Effector memory CD8-positive, alpha-beta T cell (primary cell): ENCODE results near the gene ZDHHC20.
A peak's percentile ranks its signal among the peaks of the same experiment; 100 is the strongest.

Experiments used
- ATAC-seq: fragments of 150-1000 bp; cut with Tn5 transposase; replicated peaks from 2 replicates; pipeline ENCODE4 v1.10.0; 2021; ENCODE audit warnings: mild to moderate bottlenecking, moderate library complexity
- DNase-seq, 3 experiments: peaks; one replicate each; pipeline ENCODE4 v3.0.0; 2021
- H3K27ac Mint-ChIP-seq, 2 donors: one replicate each; pipeline ENCODE4 v1.8.0; 2022; ENCODE audit warnings: mild to moderate bottlenecking in 2 of 2, mixed read lengths in 2 of 2, moderate library complexity in 2 of 2
- H3K27me3 Mint-ChIP-seq, 2 donors: one replicate each; pipeline ENCODE4 v1.8.0; 2022; ENCODE audit warnings: mixed read lengths in 2 of 2
- H3K36me3 Mint-ChIP-seq: one replicate; pipeline ENCODE4 v1.8.0; 2022; ENCODE audit warnings: mild to moderate bottlenecking, moderate library complexity, mixed read lengths; ENCODE audit not compliant: insufficient read depth
- H3K4me1 Mint-ChIP-seq, 2 donors: one replicate each; pipeline ENCODE4 v1.8.0; 2022; ENCODE audit warnings: low read depth in 2 of 2, mixed read lengths in 2 of 2
- H3K4me3 Mint-ChIP-seq, 2 donors: one replicate each; pipeline ENCODE4 v1.8.0; 2022; ENCODE audit warnings: mild to moderate bottlenecking in 2 of 2, mixed read lengths in 2 of 2, moderate library complexity in 2 of 2
- H3K9me3 Mint-ChIP-seq, 2 donors: one replicate each; pipeline ENCODE4 v1.8.0; 2022; ENCODE audit warnings: mixed read lengths in 2 of 2

Gene ZDHHC20

DNA sequence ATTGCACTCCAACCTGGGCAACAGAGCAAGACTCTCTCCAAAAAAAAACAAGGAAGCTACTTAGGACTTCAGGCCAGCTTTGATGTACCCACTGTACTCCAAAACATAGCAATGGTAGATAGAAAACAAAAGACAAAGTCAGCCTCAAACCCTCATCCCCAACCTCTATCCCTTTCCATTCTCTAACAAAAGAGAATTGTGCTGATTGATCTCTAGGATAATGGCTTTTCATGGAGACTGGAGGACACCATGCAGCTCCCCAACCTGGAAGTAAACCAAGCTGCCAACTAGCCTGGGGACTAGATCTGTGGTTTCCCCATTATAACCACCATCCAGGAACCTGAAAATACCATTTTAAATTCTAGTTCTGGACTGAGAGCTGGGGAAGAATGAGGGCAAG, 4.3 kb upstream of the ZDHHC20 start:
- H3K27ac Mint-ChIP-seq: no peak overlapping the region
- H3K27me3 Mint-ChIP-seq: no peaks in the 10 kb centered on the region
- H3K4me1 Mint-ChIP-seq: peaks cover 4 to 8% of the 10 kb centered on the region in 2 donors
- DNase-seq: no peak
- H3K9me3 Mint-ChIP-seq: no peaks in the 10 kb centered on the region
- peaks cover 11% of the 10 kb centered on the region for H3K36me3 Mint-ChIP-seq
- ATAC-seq: no peak
- no peak overlapping the region for H3K4me3 Mint-ChIP-seq

DNA sequence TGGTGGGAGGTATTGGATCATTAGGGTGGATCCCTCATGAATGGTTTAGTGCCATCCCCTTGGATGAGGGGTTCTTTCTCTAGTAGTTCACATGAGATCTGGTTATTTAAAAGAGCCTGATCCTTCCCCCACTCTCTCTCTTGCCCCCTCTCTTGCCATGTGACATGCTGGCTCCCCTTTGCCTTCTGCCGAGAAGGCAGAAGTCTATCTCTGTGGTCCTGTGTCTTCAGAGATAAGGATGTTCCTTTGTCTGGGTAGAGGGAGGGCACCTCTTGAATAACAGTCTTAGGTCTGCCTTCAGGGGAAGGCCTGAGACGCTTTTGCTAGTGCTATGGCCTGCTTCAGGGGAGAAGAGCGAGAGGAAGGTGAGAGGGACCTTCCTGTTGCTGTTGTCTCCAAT, 2.0 kb upstream of the ZDHHC20 start:
- no peak overlapping the region for H3K27ac Mint-ChIP-seq
- H3K36me3 Mint-ChIP-seq: peaks cover 16% of the 10 kb centered on the region
- no peaks in the 10 kb centered on the region for H3K9me3 Mint-ChIP-seq
- no peak for DNase-seq
- H3K27me3 Mint-ChIP-seq: no peaks in the 10 kb centered on the region
- ATAC-seq: no peak
- H3K4me1 Mint-ChIP-seq: peaks cover 19 to 25% of the 10 kb centered on the region in 2 donors
- H3K4me3 Mint-ChIP-seq: no peak overlapping the region

DNA sequence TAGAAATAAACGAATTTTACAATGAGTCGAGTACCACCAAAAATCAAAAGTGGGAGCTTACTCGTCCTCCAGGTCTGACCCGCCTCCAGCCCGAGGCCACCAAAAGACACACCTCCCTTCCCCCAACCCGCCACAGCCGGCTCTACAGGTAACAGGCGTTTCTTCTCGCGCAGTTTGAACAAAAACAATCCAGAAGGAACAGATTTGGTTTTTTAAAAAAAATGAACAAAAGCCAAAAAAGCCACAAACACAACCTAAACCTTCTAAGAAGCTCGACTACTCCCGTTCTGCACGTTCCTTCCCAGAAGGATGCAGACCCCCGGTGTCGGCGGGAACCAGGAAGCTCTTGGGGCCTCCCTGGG, 671 bp downstream of the ZDHHC20 start:
- Mint-ChIP-seq H3K27me3 (no peaks in the 10 kb centered on the region), H3K36me3 (peaks cover 16% of the 10 kb centered on the region), H3K4me1 (peaks cover 28 to 38% of the 10 kb centered on the region in 2 donors), H3K4me3 (peak overlapping the region; percentile 93 to 96), H3K27ac (peak overlapping the region; percentile 89 to 92), H3K9me3 (no peaks in the 10 kb centered on the region)
- peak; percentile 14 for ATAC-seq
- peak; percentile 25 to 27 (median 26) for DNase-seq

DNA sequence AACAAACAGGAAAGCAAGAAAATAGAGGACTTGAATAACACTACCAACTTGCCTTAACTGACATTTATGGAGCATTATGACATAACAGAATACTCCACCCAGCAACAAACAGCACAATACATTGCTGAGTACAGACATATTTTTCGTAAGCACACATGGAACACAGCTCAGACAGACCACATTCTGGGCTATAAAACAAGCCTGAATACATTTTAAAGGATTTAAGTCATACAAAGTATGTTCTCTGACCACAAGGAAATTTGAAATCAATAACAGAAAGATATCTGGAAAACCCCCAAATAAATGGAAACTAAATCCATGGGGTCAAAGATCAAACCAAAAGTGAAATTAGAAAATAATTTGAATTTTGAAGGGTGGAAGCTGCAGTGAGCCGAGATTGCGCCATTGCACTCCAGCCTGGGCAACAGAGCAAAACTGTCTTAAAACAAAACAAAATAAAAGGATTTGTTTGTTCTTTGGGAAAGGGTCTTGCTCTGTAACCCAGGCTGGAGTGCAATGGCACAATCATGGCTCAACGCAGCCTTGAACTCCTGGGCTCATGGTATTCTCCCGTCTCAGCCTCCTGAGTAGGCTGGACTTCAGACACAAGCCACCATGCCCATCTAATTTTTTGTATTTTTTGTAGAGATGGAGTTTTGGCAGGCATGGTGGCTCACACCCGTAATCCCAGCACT, 5.6 kb downstream of the ZDHHC20 start:
- Mint-ChIP-seq H3K36me3 (peaks cover 6% of the 10 kb centered on the region), H3K27me3 (no peaks in the 10 kb centered on the region), H3K27ac (no peak overlapping the region), H3K4me3 (no peak overlapping the region), H3K4me1 (peaks cover 40 to 61% of the 10 kb centered on the region in 2 donors), H3K9me3 (no peaks in the 10 kb centered on the region)
- DNase-seq (no peak), ATAC-seq (no peak)

DNA sequence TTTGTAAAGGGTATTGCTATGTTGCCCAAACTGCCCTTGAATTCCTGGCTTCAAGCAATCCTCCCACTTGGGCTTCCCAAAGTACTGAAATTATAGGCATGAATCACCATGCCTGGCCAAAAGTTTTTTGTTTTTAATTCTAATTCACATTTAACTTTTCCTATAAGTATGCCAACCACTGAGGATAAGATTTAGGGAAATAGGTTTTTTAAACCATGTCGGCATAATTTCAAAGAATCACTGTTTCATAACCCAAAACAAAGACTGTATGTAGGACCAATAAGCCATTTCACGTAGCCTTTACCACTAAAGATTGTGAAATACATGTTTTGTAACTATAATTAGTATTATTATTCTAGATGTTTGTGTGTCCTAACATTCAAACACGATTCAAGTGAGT, 8.2 kb downstream of the ZDHHC20 start:
- ATAC-seq (no peak), DNase-seq (no peak)
- H3K27me3 Mint-ChIP-seq: no peaks in the 10 kb centered on the region
- H3K4me1 Mint-ChIP-seq: peaks cover 33 to 53% of the 10 kb centered on the region in 2 donors
- H3K36me3 Mint-ChIP-seq: peaks cover 9% of the 10 kb centered on the region
- H3K27ac Mint-ChIP-seq: no peak overlapping the region
- no peaks in the 10 kb centered on the region for H3K9me3 Mint-ChIP-seq
- no peak overlapping the region for H3K4me3 Mint-ChIP-seq

DNA sequence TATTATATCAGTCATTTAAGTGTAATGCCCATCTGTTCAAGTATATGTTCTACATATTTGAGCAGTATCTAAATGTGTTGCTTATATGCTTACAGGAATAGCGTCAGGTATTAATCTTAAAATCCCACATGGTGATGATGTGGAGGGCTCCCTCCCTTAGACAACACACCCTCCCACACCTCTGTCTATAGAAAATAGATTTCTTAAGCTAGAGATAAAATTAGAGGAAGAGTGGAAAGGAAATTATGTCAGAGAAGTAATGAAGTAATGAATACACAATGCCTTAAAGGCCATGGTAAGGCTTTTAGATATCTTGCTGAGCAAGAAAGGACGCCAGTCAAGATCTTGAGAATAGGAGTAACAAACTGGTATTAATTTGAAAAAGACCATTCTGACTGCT, 12.4 kb downstream of the ZDHHC20 start:
- peak overlapping the region in 1 of 2 donors; percentile 52 for H3K4me3 Mint-ChIP-seq
- no peak overlapping the region for H3K27ac Mint-ChIP-seq
- no peak for ATAC-seq

DNA sequence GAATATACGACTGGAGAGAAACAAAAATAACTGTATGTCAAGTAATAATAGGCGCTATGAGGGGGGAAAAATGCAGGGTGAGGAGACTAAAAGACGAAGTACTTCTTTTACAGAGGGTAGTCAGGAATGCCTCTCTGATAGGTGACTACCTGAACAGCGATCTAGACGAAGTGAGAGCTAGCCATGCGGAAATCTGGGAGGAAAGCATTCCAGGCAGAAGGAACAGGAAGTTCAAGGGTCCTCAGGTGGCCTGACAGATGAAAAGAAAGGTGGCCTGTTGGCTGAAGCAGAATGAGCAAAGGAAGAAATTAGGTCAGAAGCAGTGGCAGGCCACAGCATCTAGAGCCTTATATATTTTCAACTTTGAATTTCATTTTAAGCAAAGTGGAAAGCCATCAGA, 13.3 kb downstream of the ZDHHC20 start:
- DNase-seq: no peak
- H3K36me3 Mint-ChIP-seq: peaks cover 18% of the 10 kb centered on the region
- no peak overlapping the region for H3K4me3 Mint-ChIP-seq
- no peaks in the 10 kb centered on the region for H3K27me3 Mint-ChIP-seq
- no peak for ATAC-seq
- no peaks in the 10 kb centered on the region for H3K9me3 Mint-ChIP-seq
- H3K27ac Mint-ChIP-seq: no peak overlapping the region
- H3K4me1 Mint-ChIP-seq: peaks cover 33 to 57% of the 10 kb centered on the region in 2 donors

More for the DNA sequence above, 12.4 kb downstream of the ZDHHC20 start:
- peaks cover 33 to 55% of the 10 kb centered on the region in 2 donors for H3K4me1 Mint-ChIP-seq
- no peaks in the 10 kb centered on the region for H3K9me3 Mint-ChIP-seq
- peaks cover 18% of the 10 kb centered on the region for H3K36me3 Mint-ChIP-seq
- no peak for DNase-seq
- H3K27me3 Mint-ChIP-seq: no peaks in the 10 kb centered on the region

DNA sequence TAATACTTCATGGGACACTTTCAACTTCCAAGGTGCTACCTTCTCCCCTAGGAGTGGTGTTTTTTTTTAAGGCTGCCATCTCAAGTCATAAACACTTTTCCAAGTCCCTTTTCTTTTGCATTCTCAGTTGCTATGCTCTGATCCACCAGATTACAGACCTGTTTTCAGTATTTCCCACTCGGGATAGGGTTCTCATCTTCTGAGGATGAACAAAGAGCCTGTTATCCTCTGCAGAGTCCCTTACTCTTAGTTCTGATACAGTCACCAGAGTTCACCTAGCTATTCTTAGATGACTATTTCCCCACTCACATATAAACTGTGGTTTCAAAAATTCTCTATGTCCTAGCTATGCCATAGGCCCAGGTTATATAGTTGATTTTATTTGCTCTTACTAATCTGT, 15.9 kb downstream of the ZDHHC20 start:
- Mint-ChIP-seq H3K4me1 (peaks cover 33 to 62% of the 10 kb centered on the region in 2 donors), H3K9me3 (no peaks in the 10 kb centered on the region), H3K27me3 (no peaks in the 10 kb centered on the region), H3K4me3 (no peak overlapping the region), H3K27ac (peak overlapping the region in 1 of 2 donors; percentile 78), H3K36me3 (peaks cover 22% of the 10 kb centered on the region)
- ATAC-seq: no peak
- DNase-seq: no peak

DNA sequence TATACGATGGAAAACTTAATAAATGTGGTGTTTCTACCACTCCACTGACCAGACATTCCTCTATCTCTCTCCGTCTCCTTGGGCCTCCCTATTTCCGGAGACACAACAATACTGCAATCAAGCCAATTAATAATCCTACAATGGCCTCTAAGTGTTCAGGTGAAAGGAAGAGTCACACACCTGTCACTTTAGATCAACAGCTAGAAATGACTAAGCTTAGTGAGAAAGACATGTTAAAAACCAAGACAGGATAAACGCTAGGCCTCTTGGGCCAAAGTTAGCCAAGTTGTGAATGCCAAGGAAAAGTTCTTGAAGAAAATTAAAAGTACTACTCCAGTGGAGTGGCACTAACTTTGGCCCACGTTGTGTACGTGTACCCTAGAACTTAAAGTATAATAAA, 22.5 kb downstream of the ZDHHC20 start:
- Mint-ChIP-seq H3K36me3 (peaks cover 4% of the 10 kb centered on the region), H3K4me3 (peak overlapping the region; percentile 7 to 11), H3K27me3 (no peaks in the 10 kb centered on the region), H3K27ac (peak overlapping the region; percentile 45 to 82), H3K9me3 (no peaks in the 10 kb centered on the region), H3K4me1 (peaks cover 30 to 53% of the 10 kb centered on the region in 2 donors)
- no peak for ATAC-seq
- DNase-seq: no peak

DNA sequence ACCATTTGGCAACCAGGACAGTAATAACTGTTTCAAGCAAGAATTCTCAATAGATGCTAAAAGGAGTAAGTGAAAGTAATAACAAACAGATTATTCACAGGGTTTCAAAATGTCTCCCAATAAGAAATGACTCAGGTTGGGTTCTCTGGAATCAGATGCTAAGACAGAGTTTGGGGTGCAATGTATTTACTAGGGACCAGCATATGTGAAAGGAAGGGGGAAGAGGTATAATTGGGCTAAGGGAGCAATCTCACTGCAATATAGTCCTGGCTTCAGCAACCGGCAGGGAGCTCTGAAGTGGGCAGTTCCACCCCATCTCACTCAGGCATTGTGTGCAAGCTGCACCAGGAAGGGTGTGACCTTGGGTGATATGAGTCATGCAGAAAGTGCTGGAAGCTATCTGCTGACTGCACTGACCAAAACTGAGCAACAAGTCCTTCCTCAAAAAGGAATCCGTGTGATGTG, 23.4 kb downstream of the ZDHHC20 start:
- Mint-ChIP-seq H3K4me1 (peaks cover 30 to 53% of the 10 kb centered on the region in 2 donors), H3K27ac (peak overlapping the region; percentile 45 to 82), H3K36me3 (peaks cover 4% of the 10 kb centered on the region), H3K4me3 (peak overlapping the region; percentile 46 to 53), H3K27me3 (no peaks in the 10 kb centered on the region), H3K9me3 (no peaks in the 10 kb centered on the region)
- ATAC-seq (peak; percentile 97), DNase-seq (peak; percentile 10 to 29 (median 22))

DNA sequence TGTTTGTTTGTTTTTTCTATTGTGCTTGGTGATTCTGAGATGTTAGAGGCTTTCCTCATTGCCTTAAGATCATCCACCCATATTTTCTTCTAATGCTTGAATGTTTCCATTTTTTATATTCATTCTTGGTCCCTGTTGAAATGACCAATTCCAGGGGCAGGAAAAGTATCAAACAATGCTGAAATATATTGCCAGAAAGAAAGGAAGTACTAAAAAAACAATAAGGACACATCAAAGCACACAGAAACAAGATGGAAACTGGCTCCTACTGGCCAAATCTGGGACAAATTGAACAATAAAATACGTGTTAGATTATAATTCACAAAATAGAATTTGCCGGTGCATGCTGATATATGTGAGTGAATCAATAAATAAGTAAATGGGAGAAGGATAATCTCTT, 23.9 kb downstream of the ZDHHC20 start:
- Mint-ChIP-seq H3K36me3 (peaks cover 4% of the 10 kb centered on the region), H3K27ac (peak overlapping the region in 1 of 2 donors; percentile 45), H3K4me3 (peak overlapping the region; percentile 46 to 53), H3K27me3 (no peaks in the 10 kb centered on the region), H3K4me1 (peaks cover 30 to 57% of the 10 kb centered on the region in 2 donors), H3K9me3 (peaks cover 0 to under 1% of the 10 kb centered on the region in 2 donors)
- DNase-seq (no peak), ATAC-seq (no peak)

DNA sequence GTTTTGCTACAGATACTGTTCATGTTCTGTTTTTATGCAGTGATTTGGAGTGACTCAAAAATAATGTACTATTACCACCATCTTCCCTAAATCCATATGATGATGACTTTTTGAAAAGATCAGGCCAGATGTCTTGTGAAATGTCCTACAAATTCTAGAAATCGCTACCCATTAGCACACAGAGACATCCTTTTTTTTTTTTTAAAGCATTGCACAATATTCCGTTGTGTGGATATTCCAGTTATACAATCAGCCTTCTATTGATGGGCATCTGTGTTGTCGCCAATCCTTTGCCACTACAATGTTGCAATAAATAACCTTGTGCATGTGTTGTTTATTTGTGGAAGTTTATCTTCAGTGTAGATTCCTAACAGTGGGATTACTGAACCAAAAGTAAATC, 24.5 kb downstream of the ZDHHC20 start:
- Mint-ChIP-seq H3K9me3 (peaks cover 0 to 6% of the 10 kb centered on the region in 2 donors), H3K4me3 (no peak overlapping the region), H3K4me1 (peaks cover 30 to 57% of the 10 kb centered on the region in 2 donors), H3K36me3 (no peaks in the 10 kb centered on the region), H3K27ac (no peak overlapping the region), H3K27me3 (no peaks in the 10 kb centered on the region)
- ATAC-seq (no peak), DNase-seq (no peak)

DNA sequence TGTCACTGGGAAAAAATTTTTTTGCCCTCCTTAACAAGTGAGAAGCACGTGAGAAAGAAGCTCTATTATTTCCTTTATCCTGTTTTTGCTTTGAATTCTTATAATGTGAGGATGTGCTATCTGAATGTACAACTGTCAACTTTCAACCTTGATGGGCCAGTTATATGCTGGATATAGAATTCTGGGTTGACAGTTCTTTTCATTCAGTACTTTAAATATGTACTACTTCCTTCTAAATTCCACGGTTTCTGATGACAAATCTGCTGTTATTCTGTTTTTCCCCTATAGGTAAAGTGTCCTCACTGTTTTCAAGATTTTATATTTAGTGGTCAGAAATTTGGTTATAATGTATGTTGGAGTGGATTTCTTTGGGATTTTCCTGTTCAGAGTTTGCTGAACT, 29.9 kb downstream of the ZDHHC20 start:
- peaks cover 0 to 6% of the 10 kb centered on the region in 2 donors for H3K9me3 Mint-ChIP-seq
- no peak overlapping the region for H3K27ac Mint-ChIP-seq
- peaks cover 11 to 36% of the 10 kb centered on the region in 2 donors for H3K4me1 Mint-ChIP-seq
- no peaks in the 10 kb centered on the region for H3K36me3 Mint-ChIP-seq
- ATAC-seq (no peak), DNase-seq (no peak)
- no peak overlapping the region for H3K4me3 Mint-ChIP-seq
- H3K27me3 Mint-ChIP-seq: no peaks in the 10 kb centered on the region

DNA sequence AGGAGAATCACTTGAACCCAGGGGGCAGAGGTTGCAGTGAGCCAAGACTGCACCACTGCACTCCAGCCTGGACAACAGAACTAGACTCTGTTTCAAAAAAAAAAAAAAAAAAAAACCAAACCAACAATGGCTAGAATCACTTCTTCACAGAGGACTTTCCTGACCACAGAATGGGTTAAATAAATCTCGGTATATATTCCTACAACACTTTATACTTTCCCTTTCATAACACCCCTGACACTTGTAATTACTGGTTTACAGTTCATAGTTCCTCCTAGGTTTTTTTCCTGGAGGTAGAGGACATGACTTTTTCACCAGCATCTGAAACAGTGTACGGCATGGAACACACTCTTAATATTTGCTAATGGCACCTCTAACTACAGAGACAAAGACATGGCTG, 31.4 kb downstream of the ZDHHC20 start:
- Mint-ChIP-seq H3K27me3 (no peaks in the 10 kb centered on the region), H3K4me3 (no peak overlapping the region), H3K27ac (peak overlapping the region in 1 of 2 donors; percentile 88), H3K4me1 (peaks cover 17 to 38% of the 10 kb centered on the region in 2 donors), H3K36me3 (no peaks in the 10 kb centered on the region), H3K9me3 (peaks cover 0 to 6% of the 10 kb centered on the region in 2 donors)
- no peak for ATAC-seq
- DNase-seq: no peak
